DOHH2 (cell line): Measurements from ENCODE around the gene CIT.

Experiments used
- EZH2phosphoT487 ChIP-seq: fragments of 200-600 bp; sonication (generic); IDR thresholded peaks from 2 replicates; pipeline ENCODE4 v1.6.1; 2017; ENCODE audit warnings: borderline replicate concordance, mild to moderate bottlenecking, antibody characterized with exemption, low read length, moderate library complexity, mixed read lengths
- TF ChIP-seq, protein P1 (sequence below): fragments of 200-600 bp; sonication (generic); IDR thresholded peaks from one replicate; pipeline ENCODE4 v1.5.1; 2014; ENCODE audit warnings: antibody characterized with exemption, mild to moderate bottlenecking, low read depth, low read length; ENCODE audit not compliant: poor library complexity, severe bottlenecking

DNA sequence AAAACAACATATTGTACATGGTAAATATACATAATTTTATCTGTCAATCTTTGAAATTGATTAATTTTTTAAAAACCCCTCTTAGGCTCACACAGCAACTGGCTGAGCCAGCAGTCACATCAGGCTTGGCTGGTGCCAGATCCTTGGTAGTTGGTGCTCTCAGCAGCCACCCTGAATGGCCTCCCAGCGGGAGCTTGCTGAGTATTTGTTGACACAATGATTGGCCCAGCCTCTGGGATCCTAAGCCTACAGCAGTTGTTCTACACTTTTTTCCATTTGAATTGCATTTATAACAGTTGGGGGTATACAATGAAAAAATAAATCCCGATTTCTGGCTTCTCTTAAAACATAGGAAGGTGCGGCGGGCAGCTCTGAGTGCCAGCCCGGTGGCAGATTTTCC, 198.0 kb downstream of the CIT start:
- TF ChIP-seq, protein P1, sequence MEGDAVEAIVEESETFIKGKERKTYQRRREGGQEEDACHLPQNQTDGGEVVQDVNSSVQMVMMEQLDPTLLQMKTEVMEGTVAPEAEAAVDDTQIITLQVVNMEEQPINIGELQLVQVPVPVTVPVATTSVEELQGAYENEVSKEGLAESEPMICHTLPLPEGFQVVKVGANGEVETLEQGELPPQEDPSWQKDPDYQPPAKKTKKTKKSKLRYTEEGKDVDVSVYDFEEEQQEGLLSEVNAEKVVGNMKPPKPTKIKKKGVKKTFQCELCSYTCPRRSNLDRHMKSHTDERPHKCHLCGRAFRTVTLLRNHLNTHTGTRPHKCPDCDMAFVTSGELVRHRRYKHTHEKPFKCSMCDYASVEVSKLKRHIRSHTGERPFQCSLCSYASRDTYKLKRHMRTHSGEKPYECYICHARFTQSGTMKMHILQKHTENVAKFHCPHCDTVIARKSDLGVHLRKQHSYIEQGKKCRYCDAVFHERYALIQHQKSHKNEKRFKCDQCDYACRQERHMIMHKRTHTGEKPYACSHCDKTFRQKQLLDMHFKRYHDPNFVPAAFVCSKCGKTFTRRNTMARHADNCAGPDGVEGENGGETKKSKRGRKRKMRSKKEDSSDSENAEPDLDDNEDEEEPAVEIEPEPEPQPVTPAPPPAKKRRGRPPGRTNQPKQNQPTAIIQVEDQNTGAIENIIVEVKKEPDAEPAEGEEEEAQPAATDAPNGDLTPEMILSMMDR: no peak
- no peak for TF ChIP-seq EZH2phosphoT487
